HG03135 (cell line): ENCODE measurements around the gene SMIM12.

ENCODE experiments used
- ATAC-seq: cut with Tn5 transposase; IDR thresholded peaks from one replicate; pipeline ENCODE4 v1.9.1; 2021; ENCODE audit warnings: mild to moderate bottlenecking, moderate library complexity; ENCODE audit not compliant: unreplicated experiment

The SMIM12 gene

GRCh38 chr1:34808051-34808810 lies 51.3 kb downstream of the SMIM12 start:
- no peak for ATAC-seq

GRCh38 chr1:34806396-34806795 lies 53.2 kb downstream of the SMIM12 start:
- ATAC-seq: no peak

GRCh38 chr1:34803770-34804169 lies 55.8 kb downstream of the SMIM12 start:
- ATAC-seq: no peak
